Measurements from ENCODE around the gene CIROP.

The CIROP gene

DNA sequence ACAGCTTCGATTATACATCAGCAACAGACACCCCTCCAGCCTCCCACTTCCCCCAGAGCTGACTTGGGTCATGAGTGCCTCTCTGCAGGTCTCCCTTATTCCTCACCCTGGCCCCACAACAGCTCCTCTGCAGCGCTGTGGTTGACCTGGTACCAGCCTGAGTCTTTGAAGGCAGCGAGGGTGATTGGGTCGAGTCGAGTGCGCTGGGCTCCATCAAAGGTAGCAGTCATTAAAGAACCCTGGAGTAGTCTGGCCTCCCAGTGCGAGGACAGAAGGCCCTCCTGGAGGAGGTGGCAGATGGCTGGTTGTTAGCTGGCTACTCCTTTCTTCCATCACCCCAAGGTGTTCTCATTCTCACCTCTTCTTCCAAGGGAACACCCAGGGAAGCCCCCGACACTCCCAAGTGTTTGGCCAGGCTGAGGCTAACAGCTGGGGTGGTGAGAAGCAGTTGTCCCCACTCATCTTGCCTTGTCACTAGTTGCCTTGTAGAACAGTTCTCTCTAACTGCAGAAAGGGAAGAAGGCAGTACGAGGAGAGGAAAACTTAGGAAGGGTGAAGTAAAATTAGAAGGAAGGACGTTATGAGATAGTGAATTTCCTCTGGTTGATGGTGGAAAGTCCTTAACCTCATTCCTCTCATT, 2.7 kb downstream of the CIROP start:
- TF ChIP-seq, protein P1, sequence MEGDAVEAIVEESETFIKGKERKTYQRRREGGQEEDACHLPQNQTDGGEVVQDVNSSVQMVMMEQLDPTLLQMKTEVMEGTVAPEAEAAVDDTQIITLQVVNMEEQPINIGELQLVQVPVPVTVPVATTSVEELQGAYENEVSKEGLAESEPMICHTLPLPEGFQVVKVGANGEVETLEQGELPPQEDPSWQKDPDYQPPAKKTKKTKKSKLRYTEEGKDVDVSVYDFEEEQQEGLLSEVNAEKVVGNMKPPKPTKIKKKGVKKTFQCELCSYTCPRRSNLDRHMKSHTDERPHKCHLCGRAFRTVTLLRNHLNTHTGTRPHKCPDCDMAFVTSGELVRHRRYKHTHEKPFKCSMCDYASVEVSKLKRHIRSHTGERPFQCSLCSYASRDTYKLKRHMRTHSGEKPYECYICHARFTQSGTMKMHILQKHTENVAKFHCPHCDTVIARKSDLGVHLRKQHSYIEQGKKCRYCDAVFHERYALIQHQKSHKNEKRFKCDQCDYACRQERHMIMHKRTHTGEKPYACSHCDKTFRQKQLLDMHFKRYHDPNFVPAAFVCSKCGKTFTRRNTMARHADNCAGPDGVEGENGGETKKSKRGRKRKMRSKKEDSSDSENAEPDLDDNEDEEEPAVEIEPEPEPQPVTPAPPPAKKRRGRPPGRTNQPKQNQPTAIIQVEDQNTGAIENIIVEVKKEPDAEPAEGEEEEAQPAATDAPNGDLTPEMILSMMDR (conservative IDR thresholded peaks at IDR 0.05; ENCODE audit: control insufficient read depth, insufficient read depth, low read depth, low read length): no peak
- H3K4me3 ChIP-seq (ENCODE audit: control insufficient read depth, low read depth, low read length): no peak overlapping the region
- DNase-seq (ENCODE audit: low read depth): no peak

DNA sequence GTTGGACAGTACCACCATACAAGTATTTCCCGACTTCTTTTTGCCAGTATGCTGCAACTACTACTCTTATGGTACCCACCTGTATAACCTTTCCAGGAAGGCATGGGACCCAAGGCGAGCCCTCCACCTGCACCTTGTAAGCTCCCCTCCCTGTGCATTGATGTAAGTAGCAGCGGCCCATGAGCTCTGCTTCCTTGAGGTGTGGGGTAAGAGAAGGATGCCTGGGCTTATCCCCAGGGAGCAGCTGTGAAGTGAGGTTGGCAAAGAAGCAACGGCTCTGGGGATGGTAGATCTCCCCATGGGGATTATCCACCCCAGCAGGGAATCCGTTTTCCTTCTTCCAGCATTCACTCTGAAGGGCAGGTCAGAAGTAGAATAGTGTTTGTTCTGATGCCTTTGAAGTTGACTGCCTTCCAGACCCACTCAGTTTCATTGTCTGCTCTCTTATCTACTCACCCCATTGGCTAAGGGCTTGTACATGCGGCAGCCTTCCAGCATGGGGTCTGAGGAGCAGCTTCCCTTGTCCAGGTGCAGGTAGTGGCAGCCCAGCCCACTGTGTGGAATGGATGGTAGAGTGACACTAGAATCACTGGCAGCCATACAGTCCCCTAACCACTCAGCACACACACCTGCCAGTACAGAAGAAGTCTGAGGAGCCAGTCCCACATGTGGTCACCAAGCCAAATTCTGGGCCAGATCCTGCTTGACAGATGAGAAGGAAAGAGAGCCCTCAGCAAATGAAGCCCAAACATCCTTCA, 3.4 kb downstream of the CIROP start:
- TF ChIP-seq, protein P1 (conservative IDR thresholded peaks at IDR 0.05; ENCODE audit: control insufficient read depth, insufficient read depth, low read depth, low read length): no peak
- no peak for DNase-seq (ENCODE audit: low read depth)
- no peak overlapping the region for H3K4me3 ChIP-seq (ENCODE audit: control insufficient read depth, low read depth, low read length)

GRCh38 chr14:23099212-23099861, 5.5 kb downstream of the CIROP start:
- TF ChIP-seq, protein P1 (conservative IDR thresholded peaks at IDR 0.05; ENCODE audit: control insufficient read depth, insufficient read depth, low read depth, low read length): no peak
- DNase-seq (ENCODE audit: low read depth): no peak
- no peak overlapping the region for H3K4me3 ChIP-seq (ENCODE audit: control insufficient read depth, low read depth, low read length)

DNA sequence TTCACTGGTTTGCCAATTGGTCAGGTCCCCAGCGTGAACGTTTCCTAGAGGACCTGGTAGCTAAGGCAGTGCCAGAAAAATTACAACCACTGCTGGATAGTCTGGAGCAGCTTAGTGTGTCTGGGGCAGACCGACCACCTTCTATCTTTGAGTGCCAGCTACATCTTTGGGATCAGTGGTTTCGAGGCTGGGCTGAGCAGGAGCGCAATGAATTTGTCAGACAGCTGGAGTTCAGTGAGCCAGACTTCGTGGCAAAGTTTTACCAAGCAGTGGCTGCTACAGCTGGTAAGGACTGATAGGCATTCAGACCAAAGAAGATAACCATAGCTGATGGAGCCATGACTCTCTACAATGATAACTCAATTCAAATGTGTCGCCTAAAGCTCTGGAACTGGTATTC, 7.0 kb downstream of the CIROP start:
- TF ChIP-seq, protein P1 (conservative IDR thresholded peaks at IDR 0.05; ENCODE audit: control insufficient read depth, insufficient read depth, low read depth, low read length): no peak
- no peak for DNase-seq (ENCODE audit: low read depth)
- H3K4me3 ChIP-seq (ENCODE audit: control insufficient read depth, low read depth, low read length): no peak overlapping the region

DNA sequence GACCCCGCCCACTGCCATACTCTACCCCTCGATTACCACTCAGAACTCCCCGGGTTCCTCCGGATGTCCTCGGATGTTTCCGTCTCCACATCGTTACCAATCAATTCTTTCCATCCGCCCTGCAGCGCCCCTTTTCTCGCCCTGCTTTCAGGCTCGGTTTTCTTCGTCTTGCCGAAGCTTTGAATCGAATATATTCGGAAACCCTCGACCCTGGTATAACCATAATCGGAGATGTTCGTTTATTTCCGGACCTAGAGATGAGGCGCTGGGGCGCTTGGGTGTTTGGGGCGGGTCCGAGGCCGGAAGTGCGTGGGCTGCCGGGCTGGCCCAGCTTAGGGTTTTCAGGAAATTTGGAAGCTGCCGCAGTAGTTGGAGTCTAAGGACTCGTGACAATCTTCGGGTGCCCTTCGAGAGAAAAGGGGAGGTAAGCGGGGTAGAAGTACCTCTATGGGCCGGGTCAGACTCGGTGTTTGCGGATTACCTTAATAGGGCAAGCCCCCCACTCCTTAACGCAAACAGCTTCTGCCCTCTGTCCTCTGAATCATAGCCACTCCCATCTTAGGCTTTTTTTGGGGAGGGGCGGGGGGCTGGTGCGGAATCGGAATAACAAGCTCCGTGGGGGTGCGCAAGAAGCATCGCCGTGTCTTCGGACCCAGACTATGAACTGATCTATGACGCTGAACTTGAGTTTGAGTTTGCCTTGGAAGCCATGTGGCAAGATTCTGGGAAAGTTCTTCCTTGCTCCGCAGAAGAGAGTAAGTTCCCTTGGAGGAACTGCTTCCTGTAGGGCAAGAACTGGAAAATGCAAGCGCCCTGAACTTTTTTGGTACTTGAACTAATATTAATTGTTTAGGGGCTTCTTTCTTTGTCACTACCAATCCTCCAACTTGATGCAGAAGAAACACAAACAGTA, 9.3 kb downstream of the CIROP start, which contains the start of gene C14orf119:
Gene C14orf119, plus strand, starts transcription at position 310 of the 913 bp plus-strand sequence. CDS start 2,154 bp downstream, outside the sequence.
- TF ChIP-seq, protein P1 (conservative IDR thresholded peaks at IDR 0.05; ENCODE audit: control insufficient read depth, insufficient read depth, low read depth, low read length): no peak
- H3K4me3 ChIP-seq (ENCODE audit: control insufficient read depth, low read depth, low read length): peak within 1 kb of the TSS; percentile 97
- DNase-seq (ENCODE audit: low read depth): peak; percentile 99

DNA sequence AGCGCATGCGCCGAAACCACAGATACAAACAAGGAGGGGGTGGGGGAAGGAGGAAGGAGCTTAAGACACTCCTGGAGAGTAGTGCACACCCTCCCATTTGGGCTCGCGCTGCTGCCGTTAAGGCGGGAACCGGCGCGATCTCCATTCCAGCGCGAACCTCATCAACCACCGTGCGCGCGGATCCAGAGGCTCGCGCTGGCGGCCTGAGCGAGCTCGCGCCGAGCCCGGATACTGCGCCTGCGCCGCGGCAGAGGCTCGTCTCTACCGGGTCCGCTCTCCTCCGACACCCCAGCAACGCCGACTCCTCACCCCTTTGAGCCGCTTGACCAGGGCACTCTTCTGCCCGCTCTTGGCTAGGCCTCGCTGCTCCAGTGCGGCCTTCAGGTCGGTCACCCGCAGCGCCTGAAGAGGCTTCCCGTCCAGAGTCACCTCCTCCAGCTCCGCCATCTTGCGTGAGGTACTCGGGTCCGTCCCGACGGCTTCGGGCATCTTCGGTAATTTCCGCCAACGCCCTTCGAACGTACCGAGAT, 10.1 kb downstream of the CIROP start, which contains the start of gene ACIN1:
Gene ACIN1, minus strand, starts transcription at position 471 of the 530 bp plus-strand sequence. Its CDS starts 24 bp downstream, at position 447.
- peak within 1 kb of the TSS; percentile 97 for H3K4me3 ChIP-seq (ENCODE audit: control insufficient read depth, low read depth, low read length)
- TF ChIP-seq, protein P1 (conservative IDR thresholded peaks at IDR 0.05; ENCODE audit: control insufficient read depth, insufficient read depth, low read depth, low read length): no peak
- DNase-seq (ENCODE audit: low read depth): peak; percentile 84

All from fibroblast of mammary gland (primary cell).